Activated CD4-positive, alpha-beta T cell treated with anti-CD3 and anti-CD28 coated beads, Interleukin-2, amount 50 U/mL, for 1 hour (primary cell): ENCODE results near the gene PHLDB2.
A peak's percentile ranks its signal among the peaks of the same experiment; 100 is the strongest.

Experiments used
- DNase-seq: peaks from one replicate; pipeline ENCODE4 v3.0.0-alpha.2; 2020

The PHLDB2 gene

GRCh38 chr3:112002096-112002971 is 143.3 kb downstream of the PHLDB2 start:
- no peak for DNase-seq

- no peak for DNase-seq
Observed at GRCh38 chr3:112003321-112004080, 144.4 kb downstream of the PHLDB2 start.

- DNase-seq, result no peak
Observed at GRCh38 chr3:112004187-112004586, 145.1 kb downstream of the PHLDB2 start.

GRCh38 chr3:112004669-112005068 is 145.6 kb downstream of the PHLDB2 start:
- no peak for DNase-seq

- no peak for DNase-seq
Observed at GRCh38 chr3:112005091-112005672, 146.1 kb downstream of the PHLDB2 start.

- DNase-seq, result no peak
Observed at GRCh38 chr3:112007633-112008032, 148.6 kb downstream of the PHLDB2 start.

GRCh38 chr3:112009670-112010069 is 150.6 kb downstream of the PHLDB2 start:
- DNase-seq, result no peak

- no peak for DNase-seq
Observed at GRCh38 chr3:112010636-112011035, 151.6 kb downstream of the PHLDB2 start.

GRCh38 chr3:112011376-112011940 is 152.4 kb downstream of the PHLDB2 start:
- DNase-seq, result no peak

- DNase-seq, result no peak
Observed at GRCh38 chr3:112012205-112012992, 153.3 kb downstream of the PHLDB2 start.

- DNase-seq, result peak; percentile 51
Observed at GRCh38 chr3:112013058-112013783, 154.2 kb downstream of the PHLDB2 start.

GRCh38 chr3:112013784-112014143 is 154.7 kb downstream of the PHLDB2 start:
- no peak for DNase-seq

GRCh38 chr3:112017091-112017490 is 158.0 kb downstream of the PHLDB2 start:
- DNase-seq, result no peak

- DNase-seq, result no peak
Observed at GRCh38 chr3:112018712-112019111, 159.6 kb downstream of the PHLDB2 start.

- no peak for DNase-seq
Observed at GRCh38 chr3:112019716-112020115, 160.7 kb downstream of the PHLDB2 start.

GRCh38 chr3:112020674-112021085 is 161.6 kb downstream of the PHLDB2 start:
- no peak for DNase-seq
